Endothelial cell of umbilical vein (primary cell): ENCODE results near the gene AP3S2. TPM values are rescaled to one million over a fixed set of nuclear protein-coding genes. Genes with fewer than 3 reads are reported as not detected.

Experiments
- BruUV-seq: library from RNA; stranded (reverse); fragments of 400-500 nt; replicated peaks from 2 replicates; lab custom pipeline; 2021; lab: Mats Ljungman, UMichigan
- CTCF ChIA-PET: fragments of 300-600, 350-600 bp; sonication (Branson Sonifier 250); formaldehyde crosslinking; loops from one replicate; lab custom pipeline; 2021; ENCODE audit warnings: antibody characterized with exemption, inconsistent platforms; lab: Charles Lee
- POLR2A ChIA-PET: fragments of 300-600, 350-600 bp; sonication (Branson Sonifier 250); formaldehyde crosslinking; loops from one replicate; lab custom pipeline; 2021; ENCODE audit warnings: antibody characterized with exemption, inconsistent platforms; lab: Charles Lee
- DNase-seq: peaks from one replicate; pipeline ENCODE4 v3.0.0-alpha.2; 2011; ENCODE audit warnings: low read depth, low spot score
- FAIRE-seq: peaks from 2 replicates; lab custom pipeline; 2011; peaks lifted over from hg19 to GRCh38; lab: Jason Lieb, UNC
- H2AFZ ChIP-seq: 2 replicates; pipeline ENCODE4 v1.6.0; 2012; ENCODE audit warnings: low read depth, low read length, control low read depth, inconsistent platforms
- H3K27ac ChIP-seq: 2 replicates; pipeline ENCODE4 v1.5.1; 2011; ENCODE audit warnings: low read depth, mild to moderate bottlenecking, control low read depth, low read length, moderate library complexity; ENCODE audit not compliant: insufficient read depth
- H3K27me3 ChIP-seq, 2 experiments: 2 replicates each; pipeline versions ENCODE4 v1.6.0 to v1.6.1; 2011; ENCODE audit warnings: low read length in 2 of 2, mixed read lengths in 1 of 2; ENCODE audit not compliant: control insufficient read depth in 2 of 2, insufficient read depth in 2 of 2
- H3K36me3 ChIP-seq, 2 experiments: 2 replicates in 1 of 2; 3 replicates in 1 of 2; pipeline ENCODE4 v1.5.1; 2011; ENCODE audit warnings: low read length in 2 of 2, mild to moderate bottlenecking in 1 of 2, moderate library complexity in 1 of 2; ENCODE audit not compliant: control insufficient read depth in 2 of 2, insufficient read depth in 2 of 2; ENCODE audit errors: extremely low read depth in 1 of 2
- H3K4me1 ChIP-seq: 3 replicates; pipeline ENCODE4 v1.5.1; 2011; ENCODE audit warnings: mild to moderate bottlenecking, low read length; ENCODE audit not compliant: control insufficient read depth, insufficient read depth; ENCODE audit errors: extremely low read depth
- H3K4me2 ChIP-seq: 2 replicates; pipeline ENCODE4 v1.6.1; 2011; ENCODE audit warnings: low read length, control low read depth, mixed read lengths; ENCODE audit not compliant: insufficient read depth
- H3K4me3 ChIP-seq, 3 experiments: fragments of 200-600 bp in 1 of 3; sonication (generic), shearing (Covaris generic) in 1 of 3; replicated peaks in 1 of 3; 2 replicates each; pipeline ENCODE4 v1.5.1; 2011 to 2016; ENCODE audit warnings: control low read depth in 3 of 3, low read length in 3 of 3, mild to moderate bottlenecking in 2 of 3, inconsistent platforms in 1 of 3, low read depth in 1 of 3, moderate library complexity in 1 of 3; ENCODE audit not compliant: insufficient read depth in 1 of 3
- H3K79me2 ChIP-seq: 2 replicates; pipeline ENCODE4 v1.6.0; 2012; ENCODE audit warnings: low read length, inconsistent platforms; ENCODE audit not compliant: control insufficient read depth, insufficient read depth
- H3K9ac ChIP-seq: replicated peaks from 2 replicates; pipeline ENCODE3; 2011; ENCODE audit warnings: low read length, control low read depth; ENCODE audit not compliant: insufficient read depth; ENCODE audit errors: extremely low read depth
- H3K9me1 ChIP-seq: replicated peaks from 3 replicates; pipeline ENCODE4 v1.6.0; 2011; ENCODE audit warnings: mild to moderate bottlenecking, low read length; ENCODE audit not compliant: control insufficient read depth, insufficient read depth; ENCODE audit errors: extremely low read depth
- H3K9me3 ChIP-seq: replicated peaks from 2 replicates; pipeline ENCODE4 v1.5.1; 2012; ENCODE audit warnings: low read length, inconsistent platforms; ENCODE audit not compliant: control insufficient read depth, insufficient read depth
- H4K20me1 ChIP-seq: replicated peaks from 2 replicates; pipeline ENCODE3; 2011; ENCODE audit warnings: mild to moderate bottlenecking, low read length; ENCODE audit not compliant: control insufficient read depth, insufficient read depth; ENCODE audit errors: extremely low read depth
- CTCF ChIP-seq, 2 donors: IDR thresholded peaks; 1 replicate in 1 of 2; 2 replicates in 1 of 2; pipeline ENCODE4 v1.5.1; 2011; ENCODE audit warnings: low read length in 2 of 2, mild to moderate bottlenecking in 2 of 2, moderate library complexity in 2 of 2, control low read depth in 1 of 2, inconsistent platforms in 1 of 2, low read depth in 1 of 2; ENCODE audit not compliant: insufficient read depth in 1 of 2; ENCODE audit errors: extremely low read depth in 1 of 2
- MAX ChIP-seq: IDR thresholded peaks from 2 replicates; pipeline ENCODE4 v1.6.1; 2011; ENCODE audit not compliant: insufficient read depth, insufficient read length
- POLR2AphosphoS5 ChIP-seq: IDR thresholded peaks from 2 replicates; pipeline ENCODE4 v1.6.1; 2012; ENCODE audit warnings: low read depth, mild to moderate bottlenecking, control low read depth, low read length, moderate library complexity; ENCODE audit not compliant: insufficient read depth
- dilution Hi-C: fragments of 300-500 bp; cut with MboI; formaldehyde crosslinking; loops from one replicate; pipeline ENCODE4 v1.15.0; 2019; ENCODE audit warnings: low sequenced_read_pairs; ENCODE audit not compliant: extremely low pct_ligation_motif_present
- intact Hi-C: fragments of 100-400 bp; cut with micrococcal nuclease; formaldehyde crosslinking; loops from one replicate; pipeline ENCODE4 v1.10.0; 2022
- polyA plus RNA-seq, 4 experiments: library from polyadenylated mRNA; depleted of rRNA in 3 of 4; stranded (reverse) in 3 of 4; unstranded in 1 of 4; fragments of >200 nt; gene quantifications; 2 replicates each; pipeline versions ENCODE4 v1.2.1 to v1.2.3, GENCODE V29; 2011 to 2012; ENCODE audit warnings: missing spikeins in 1 of 4
- total RNA-seq: library from RNA; stranded (reverse); gene quantifications from 2 replicates; pipeline ENCODE4 v1.2.3, GENCODE V29; 2021

AP3S2 gene
- total and polyA plus RNA-seq, 2 donors (not counting 3 experiments of a cell fraction or from before 2014, with no cell fraction given), result 14.6 to 31.1 TPM

GRCh38 chr15:89812011-89812846, 81.6 kb downstream of the AP3S2 start:
- intact Hi-C loops (no loop called here), dilution Hi-C loops (no loop called here)
- no peaks in the 10 kb centered on the region for H3K36me3 ChIP-seq
- H3K9me3 ChIP-seq, result no peaks in the 10 kb centered on the region
- FAIRE-seq (no peak), DNase-seq (no peak)
- peaks cover 36% of the 10 kb centered on the region for H3K4me1 ChIP-seq
- CTCF ChIA-PET, result interaction anchor here (1.1 to 9.3 kb wide), 9 partner anchors 15 to 72 kb away, joined by 3 to 67 read pairs (median 3); no protein-coding TSS in a partner anchor
- H3K4me2 ChIP-seq, result no peak overlapping the region
- H3K9me1 ChIP-seq, result no peaks in the 10 kb centered on the region
- no peaks in the 10 kb centered on the region for H3K27me3 ChIP-seq
- H3K27ac ChIP-seq, result no peak overlapping the region
- POLR2A ChIA-PET, result interaction anchor here (0.9 kb wide), 1 partner anchor 10 kb away, joined by 3 read pairs; no protein-coding TSS in a partner anchor
- H3K4me3 ChIP-seq, result no peak overlapping the region
- H2AFZ ChIP-seq, result no peak overlapping the region
- no peaks in the 10 kb centered on the region for H4K20me1 ChIP-seq
- H3K9ac ChIP-seq, result no peak overlapping the region
- BruUV-seq, result no TSS peak
- peak; percentile 12 for TF ChIP-seq POLR2AphosphoS5
- no peak for TF ChIP-seq MAX
- TF ChIP-seq CTCF (IDR thresholded peaks at IDR 0.05; ENCODE audit: extremely low read depth in 1 of 2, insufficient read depth in 1 of 2, low read depth in 1 of 2, low read length in 2 of 2), result no peak
- peaks cover 67% of the 10 kb centered on the region for H3K79me2 ChIP-seq
